Inferior parietal cortex (tissue), 1 donor: ENCODE results near the gene PRR3.
A peak's percentile ranks its signal among the peaks of the same experiment; 100 is the strongest.
"Not testable (repeated sequence)": the region's sequence is repeated elsewhere in the genome, so short reads cannot be mapped to it uniquely, and the experiment has no call there.

Experiments
- DNase-seq: peaks from one replicate; pipeline ENCODE4 v3.0.0-alpha.2; 2016; ENCODE audit errors: extremely low spot score

Gene PRR3

GRCh38 chr6:30556906-30557682, at the start of gene PRR3:
TSS of gene PRR3 (plus strand) at chr6:30557295. CDS start at chr6:30557345, 50 bp downstream.
- DNase-seq, result peak; percentile 97

- no peak for DNase-seq
Measured at GRCh38 chr6:30507849-30508827, 49.0 kb upstream of the PRR3 start.

- no peak for DNase-seq
Measured at GRCh38 chr6:30508890-30509736, 48.0 kb upstream of the PRR3 start.

GRCh38 chr6:30510419-30511168, 46.5 kb upstream of the PRR3 start:
- no peak for DNase-seq

GRCh38 chr6:30511169-30511546, 45.9 kb upstream of the PRR3 start:
- DNase-seq, result no peak

- no peak for DNase-seq
Measured at GRCh38 chr6:30513451-30513850, 43.6 kb upstream of the PRR3 start.

GRCh38 chr6:30515106-30515505, 42.0 kb upstream of the PRR3 start:
- DNase-seq, result no peak

- DNase-seq, result peak; percentile 76
Measured at GRCh38 chr6:30515944-30516753, 40.9 kb upstream of the PRR3 start.

GRCh38 chr6:30516754-30517076, 40.4 kb upstream of the PRR3 start:
- not testable (repeated sequence) for DNase-seq

- not testable (repeated sequence) for DNase-seq
Measured at GRCh38 chr6:30517767-30518504, 39.2 kb upstream of the PRR3 start.

- DNase-seq, result not testable (repeated sequence)
Measured at GRCh38 chr6:30518505-30519145, 38.5 kb upstream of the PRR3 start.

GRCh38 chr6:30520522-30520921, 36.6 kb upstream of the PRR3 start:
- DNase-seq, result no peak

- not testable (repeated sequence) for DNase-seq
Measured at GRCh38 chr6:30521082-30521481, 36.0 kb upstream of the PRR3 start.

GRCh38 chr6:30521952-30522351, 35.1 kb upstream of the PRR3 start:
- not testable (repeated sequence) for DNase-seq

GRCh38 chr6:30526444-30526843, 30.7 kb upstream of the PRR3 start:
- not testable (repeated sequence) for DNase-seq

- not testable (repeated sequence) for DNase-seq
Measured at GRCh38 chr6:30529349-30529875, 27.7 kb upstream of the PRR3 start.

GRCh38 chr6:30530014-30530413, 27.1 kb upstream of the PRR3 start:
- no peak for DNase-seq

- no peak for DNase-seq
Measured at GRCh38 chr6:30533460-30534294, 23.4 kb upstream of the PRR3 start.
